ENCODE measurements around the gene TTC24.

Gene TTC24

DNA sequence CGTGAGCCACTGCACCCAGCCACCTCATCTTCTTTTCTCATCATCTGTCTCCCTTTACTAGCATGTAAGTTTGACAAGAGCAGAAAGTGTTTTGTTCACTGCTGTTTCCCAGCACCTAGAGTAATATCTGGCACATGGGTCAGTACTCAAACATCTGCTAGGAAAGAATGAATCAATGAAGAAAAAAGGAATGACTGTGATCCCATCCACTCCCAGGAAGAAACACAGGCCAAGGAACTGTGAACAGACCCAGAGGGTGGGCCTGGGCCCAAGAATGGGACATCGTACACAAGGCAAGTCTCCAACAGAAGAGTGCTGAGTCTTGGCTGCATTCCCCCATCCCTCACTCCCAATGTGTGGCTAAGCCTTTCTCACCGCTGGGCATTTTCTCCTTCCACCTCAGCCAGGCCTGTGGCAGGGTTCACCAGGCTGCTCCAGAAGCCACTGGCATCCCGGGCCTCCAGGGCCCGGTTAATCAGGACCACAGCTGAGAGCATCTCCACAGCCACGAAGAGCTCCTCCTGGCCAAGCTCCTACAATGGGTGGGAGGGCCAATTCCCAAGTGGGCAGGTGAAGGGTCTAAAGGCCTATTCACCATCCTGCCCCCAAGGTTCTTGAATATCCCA, 25.6 kb upstream of the TTC24 start:
- no peak for DNase-seq

DNA sequence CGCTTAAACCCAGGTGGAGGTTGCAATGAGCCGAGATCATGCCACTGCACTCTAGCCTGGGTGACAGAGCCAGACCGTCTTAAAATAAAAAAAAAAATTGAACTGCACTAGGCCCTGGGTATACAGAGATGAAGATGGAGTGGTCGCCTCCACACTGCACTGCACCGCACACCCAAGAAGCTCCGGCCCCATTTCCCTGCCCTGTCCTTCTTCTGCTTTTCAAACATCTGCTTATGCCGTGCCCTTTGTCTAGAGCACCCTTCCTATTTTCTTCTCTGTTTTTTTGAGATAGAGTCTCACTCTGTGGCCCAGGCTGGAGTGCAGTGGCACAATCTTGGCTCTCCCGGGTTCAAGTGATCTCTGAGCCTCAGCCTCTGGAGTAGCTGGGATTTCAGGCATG, 24.6 kb upstream of the TTC24 start:
- DNase-seq, result no peak

DNA sequence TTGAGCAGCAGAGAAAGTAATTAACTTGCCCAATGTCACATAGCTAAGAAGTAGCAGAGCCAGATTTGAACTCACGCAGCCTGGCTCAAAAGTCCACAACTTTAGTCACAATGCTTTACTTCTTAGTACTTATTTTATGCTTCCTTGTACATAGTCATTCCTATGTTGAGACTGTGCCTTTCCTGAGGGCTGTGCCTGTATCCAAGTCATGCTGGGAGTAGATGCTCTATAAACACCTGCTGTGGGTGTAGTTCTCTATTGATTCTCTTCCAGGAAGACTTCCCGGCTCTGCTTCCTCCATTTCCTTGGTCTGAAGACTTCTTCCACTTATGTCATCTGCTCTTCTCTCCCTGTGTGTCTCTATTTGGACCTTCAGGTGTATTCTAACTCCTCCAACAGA, 23.8 kb upstream of the TTC24 start:
- no peak for DNase-seq

DNA sequence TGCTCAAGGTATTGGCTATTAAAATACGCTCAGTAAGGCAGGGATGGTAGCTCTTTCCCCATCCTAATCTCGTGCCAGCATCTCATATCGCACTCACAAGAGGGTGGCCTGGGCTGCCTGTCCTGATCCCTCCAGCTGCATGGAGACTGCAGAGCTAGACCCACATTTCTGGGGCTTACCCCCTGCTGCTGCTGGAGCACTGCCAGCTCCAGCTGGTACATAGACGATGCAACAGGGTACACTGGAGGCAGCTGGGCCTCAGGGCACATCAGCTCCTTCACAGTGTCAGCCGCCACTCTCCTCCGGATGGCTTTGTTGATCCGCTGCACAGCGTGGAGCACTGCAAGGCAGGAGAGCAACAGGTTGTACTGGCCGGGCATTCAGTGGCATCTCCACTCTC, 23.2 kb upstream of the TTC24 start:
- DNase-seq, result no peak

DNA sequence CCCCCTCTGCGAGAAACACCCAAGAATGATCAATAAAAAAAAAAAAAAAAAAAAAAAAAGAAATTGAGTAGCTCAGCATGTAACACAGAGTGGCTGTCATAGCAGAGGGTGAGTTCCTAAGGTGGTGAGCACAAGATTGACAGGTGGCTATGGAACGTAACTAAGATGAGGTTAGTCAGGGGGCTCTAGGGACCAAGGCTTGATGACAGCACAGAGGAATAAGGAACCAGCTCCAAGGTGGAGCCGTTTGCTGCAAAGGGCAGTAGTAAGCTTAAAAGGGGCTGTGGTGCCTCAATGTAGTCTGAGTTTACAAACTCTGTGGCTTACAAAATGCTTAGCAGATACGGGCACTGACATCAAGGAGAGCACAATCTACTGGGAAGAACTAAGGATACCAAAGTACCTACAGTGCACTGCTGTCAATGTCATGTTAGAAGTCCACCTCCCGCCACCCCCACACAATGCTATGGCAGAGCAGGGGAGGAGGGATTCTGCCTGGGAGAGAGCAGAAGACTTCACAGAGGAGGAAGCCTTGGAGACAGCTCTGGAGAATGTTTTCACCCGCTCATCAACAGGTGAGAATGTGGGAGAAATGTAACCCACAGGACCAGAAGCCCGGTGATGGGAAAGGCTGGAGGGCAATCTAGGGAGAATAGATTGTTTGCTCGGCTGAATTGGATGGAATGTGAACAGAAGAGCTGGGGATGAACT, 20.3 kb upstream of the TTC24 start:
- DNase-seq, result no peak

DNA sequence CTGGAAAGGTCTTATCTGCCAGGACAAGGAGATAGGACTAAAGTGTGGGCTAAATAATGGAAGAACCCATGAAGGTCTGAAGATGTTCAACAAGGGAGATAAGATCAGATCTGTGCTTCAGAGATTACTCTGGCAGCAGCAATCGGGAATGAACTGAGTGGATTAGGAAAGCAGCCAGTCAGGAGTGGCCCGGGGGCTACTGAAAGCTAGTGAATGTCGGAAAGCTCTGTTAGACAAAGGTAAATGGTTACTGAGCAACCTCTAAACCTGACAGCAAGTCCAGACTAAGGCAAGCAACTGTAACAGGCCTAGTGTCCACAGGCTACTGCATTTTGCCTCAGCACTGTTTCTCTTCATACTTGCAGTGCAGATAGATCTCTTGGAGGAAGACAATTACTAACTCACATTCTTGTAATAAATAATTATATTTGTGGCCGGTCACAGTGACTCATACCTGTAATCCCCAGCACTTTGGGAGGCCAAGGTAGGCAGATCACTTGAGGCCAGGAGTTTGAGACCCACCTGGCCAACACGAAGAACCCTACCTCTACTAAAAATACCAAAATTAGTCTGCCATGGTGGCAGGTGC, 19.6 kb upstream of the TTC24 start:
- DNase-seq, result no peak

DNA sequence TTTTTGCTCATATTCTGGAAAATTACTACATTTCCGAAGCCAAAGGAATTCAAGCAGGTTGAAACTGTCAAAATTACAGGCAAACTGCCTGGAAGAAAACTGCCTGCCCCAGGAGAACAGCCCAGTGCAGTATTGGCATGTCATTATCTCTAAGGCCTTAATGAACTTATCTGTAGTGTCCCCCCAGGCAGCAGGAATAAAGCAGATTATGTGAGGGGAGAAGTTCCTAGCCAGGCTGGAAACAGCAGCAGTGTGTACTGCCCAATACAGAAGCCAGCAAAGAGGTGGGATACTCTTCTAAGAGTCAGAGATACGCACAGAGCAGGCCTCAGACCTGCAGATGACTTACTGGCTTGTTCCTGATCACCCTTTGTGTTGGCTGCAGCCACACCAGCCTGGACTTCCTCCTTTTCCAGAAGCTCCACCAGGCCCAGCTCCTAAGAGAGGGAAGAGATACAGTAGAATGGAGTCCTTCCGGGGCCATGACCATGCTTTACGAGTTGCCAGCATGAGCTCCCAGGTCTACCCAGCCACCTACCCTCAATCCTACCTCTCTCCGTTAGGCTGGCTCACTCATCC, 18.8 kb upstream of the TTC24 start:
- no peak for DNase-seq

DNA sequence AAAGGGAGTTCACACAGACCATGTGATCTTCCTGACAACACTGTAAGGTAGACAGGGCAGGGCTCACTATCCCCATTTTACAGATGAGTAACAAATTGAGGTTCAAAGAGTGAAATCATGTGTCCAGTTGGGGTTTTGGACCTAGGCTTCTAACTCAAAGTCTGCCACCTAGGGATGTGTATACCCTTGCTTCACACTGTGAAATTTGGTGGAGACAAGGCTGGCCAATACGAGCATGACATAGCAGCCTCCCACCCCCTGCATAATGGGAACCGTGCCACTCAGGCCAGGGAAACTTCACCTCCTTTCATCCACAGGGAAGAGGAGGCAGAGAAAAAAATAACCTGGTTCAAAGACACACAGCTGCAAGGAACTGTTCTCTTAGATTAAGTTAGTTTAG, 14.0 kb upstream of the TTC24 start:
- DNase-seq, result no peak

DNA sequence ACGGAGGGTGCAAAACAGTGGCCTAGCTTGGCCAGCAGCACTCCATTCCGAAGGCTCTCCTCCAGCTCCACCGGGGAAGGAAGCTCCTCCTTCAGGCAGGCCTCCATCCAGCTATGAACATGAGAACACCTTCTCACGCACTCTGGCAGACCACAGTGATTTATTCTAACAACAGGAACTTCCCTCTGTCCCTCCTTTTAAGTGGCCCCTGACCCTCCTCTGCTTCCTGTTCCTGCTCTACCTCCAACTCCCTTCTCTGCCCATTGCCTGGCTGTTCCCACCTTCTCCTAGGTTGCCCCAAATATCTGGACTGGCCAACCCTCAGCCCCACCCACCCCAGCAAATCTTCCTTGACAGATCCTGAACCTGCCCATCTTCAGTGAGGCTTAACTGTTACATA, 13.1 kb upstream of the TTC24 start:
- no peak for DNase-seq

DNA sequence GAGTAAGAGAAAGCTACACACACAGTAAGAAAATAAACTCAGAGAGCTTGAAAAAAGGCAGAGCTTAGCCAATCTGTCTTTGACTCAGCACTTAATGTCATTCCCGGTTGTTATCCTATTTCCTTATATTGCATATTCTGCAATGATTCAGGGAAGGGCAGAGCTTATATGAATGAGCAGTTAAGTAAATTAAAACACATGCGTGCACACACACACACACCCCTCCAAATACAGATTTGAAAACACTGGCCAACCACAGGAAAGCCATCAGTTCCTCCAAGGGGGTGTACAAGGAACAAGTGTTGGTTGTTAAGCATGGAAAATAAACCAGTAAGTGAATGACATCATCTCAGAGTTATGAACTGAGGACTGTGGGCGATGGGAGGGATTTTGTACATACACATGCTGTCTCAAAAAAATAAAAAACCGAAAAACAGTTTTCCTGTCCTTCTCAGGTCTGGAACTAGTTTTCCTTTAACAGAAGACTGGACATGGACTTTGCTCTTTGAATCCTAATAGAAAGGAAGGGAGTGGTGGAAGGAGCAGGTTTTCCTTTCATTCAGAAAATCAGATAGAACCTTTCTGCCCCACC, 8.2 kb upstream of the TTC24 start:
- DNase-seq, result no peak

DNA sequence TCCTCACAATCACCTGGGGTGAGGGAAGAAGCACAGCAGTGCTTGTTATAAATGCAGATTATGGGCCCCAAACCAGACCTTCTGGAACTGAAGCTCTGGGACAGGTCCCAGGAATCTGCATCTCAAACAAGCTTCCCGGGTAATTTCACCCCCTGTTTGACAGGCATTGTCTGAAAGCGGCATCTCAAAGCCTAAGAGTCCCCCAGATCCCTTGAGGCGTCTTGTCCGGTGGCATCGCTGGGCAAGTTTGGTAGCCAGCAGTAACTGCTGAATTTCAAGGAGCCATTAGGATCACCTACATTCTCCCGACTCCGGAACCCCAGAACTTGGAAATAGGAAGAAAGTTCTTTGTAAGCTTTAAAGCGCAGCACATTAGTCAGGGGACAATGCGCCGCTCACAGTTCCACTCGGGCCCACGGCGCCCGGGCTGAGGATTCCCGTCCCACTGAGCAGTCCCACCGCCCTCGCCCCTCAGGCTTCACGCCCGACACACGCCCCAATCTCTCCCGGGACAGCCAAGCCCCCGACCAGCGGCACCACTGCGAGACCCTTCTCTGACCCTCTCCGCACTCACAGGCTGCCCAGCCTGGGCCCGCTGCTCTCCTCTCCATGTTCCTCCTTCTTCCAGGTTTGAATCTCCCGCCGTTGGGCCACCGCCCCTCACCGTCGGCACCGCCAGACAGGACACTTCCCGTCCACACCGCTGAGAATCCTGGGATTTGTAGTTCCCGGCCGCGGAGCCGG, 7.4 kb upstream of the TTC24 start, which contains the start of gene IQGAP3:
TSS of gene IQGAP3 (minus strand) at position 647 of the 744 bp plus-strand sequence. CDS start at position 611, 36 bp downstream.
- DNase-seq, result peak in 54 of 58 donors; percentile 12 to 83 (median 58)

DNA sequence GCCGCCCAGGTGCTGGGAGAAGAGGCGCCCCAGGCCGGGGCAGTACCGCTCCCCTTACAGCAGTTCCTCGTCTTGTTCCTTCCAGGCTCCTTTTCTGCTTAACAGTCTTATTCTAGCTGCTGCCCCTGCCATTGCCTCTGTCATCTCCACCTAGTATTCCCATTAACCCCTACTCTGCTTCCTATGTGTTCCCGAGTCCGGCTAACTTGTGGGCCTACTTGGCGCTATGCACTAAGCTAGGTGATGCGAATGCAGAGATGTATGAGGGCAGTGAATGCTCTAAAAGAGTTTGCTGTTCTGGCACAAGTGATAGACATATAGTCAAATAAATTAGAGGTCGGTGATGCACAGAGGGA, 6.9 kb upstream of the TTC24 start:
- peak in 2 of 58 donors; percentile 23 to 26 for DNase-seq

DNA sequence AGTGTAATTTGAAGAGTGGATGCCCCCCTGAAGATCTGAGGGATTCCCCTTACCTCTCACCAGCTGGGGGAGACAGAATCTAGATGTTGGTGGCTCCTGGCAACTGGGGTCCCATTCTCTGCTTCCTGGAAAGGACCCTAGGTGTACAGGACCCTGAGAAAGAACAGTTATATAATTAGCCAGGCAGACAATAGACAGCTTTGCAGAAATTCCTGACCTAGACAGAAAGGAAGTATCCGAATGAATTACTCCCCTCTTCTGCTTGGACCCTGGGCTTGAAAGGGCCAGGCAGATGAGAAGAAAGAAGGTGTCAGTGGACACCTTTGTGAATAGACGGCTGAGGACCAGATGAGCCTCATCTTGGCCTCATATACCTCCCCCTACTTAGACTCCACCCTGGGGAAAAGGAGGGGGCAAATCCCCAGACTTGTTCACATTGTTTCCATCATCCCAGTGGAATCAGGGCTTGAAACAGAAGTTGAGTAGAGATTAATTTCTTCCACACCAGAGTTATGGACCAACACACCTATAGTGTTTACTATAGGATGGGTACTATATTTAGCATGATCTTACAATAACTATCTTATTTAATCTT, 5.4 kb upstream of the TTC24 start:
- no peak for DNase-seq

DNA sequence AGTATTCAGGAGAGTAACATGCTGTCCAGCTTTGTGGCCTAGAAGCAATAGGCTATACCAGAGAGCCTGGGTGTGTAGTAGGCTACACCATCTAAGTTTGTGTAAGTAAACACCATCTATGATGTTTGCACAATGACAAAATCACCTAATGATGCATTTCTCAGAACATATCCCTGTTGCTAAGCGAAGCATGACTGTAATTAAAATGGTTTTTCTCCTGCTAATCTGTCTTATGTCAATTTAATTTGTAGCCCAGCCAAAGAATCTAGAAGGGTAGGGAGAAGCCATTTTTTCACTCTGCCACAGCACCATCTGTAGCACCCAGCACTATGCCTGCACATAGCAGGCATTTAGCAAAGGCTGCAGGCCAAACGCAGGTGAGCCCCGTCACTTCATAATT, 2.0 kb upstream of the TTC24 start:
- DNase-seq, result no peak

DNA sequence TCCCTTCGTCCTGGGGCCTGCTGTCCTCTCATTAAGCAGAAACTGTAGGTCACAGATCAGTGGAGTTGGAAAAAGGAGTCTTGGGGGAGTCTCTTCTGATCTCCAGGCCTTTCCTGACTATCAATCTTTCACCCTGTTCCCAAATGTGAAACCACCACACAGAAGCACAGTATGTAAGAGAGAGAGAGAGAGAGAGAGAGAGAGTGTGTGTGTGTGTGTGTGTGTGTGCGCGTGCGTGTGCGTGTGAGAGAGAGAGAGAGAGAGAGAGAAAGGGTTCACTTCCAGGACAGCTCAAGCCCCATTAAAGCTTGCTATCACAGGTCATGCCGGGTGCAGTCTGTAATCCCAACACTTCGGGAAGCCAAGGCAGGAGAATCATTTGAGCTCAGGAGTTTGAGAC, 1.5 kb upstream of the TTC24 start:
- no peak for DNase-seq

DNA sequence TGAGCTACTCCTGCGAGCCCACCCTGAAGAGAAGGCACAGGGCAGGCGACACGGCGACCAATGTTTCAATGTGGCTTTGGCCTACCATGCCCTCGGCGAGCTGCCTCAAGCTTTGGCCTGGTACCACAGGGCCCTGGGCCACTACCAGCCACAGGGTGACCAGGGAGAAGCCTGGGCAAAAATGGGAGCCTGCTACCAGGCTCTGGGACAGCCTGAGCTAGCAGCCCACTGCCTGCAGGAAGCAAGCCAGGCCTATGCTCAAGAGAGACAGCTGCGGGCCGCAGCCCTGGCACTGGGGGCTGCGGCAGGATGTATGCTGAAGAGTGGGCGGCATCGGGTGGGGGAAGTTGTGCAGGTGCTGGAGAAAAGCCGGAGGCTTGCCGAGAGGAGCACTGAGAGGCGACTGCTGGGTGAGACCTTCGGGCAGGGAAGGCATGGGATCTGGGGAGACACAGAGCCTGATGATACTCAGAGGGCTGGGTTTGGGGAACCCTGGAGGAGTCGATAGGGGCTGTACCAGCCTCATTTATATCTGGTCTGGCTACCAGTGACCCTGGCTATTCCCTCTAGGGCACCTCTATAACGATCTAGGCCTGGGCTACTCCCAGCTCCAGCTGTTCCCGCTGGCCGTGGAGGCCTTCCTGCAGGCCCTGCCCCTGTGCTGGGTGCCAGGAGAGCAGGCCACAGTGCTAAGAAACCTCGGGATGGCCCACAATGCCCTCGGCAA, 2.3 kb downstream of the TTC24 start:
- no peak for DNase-seq

DNA sequence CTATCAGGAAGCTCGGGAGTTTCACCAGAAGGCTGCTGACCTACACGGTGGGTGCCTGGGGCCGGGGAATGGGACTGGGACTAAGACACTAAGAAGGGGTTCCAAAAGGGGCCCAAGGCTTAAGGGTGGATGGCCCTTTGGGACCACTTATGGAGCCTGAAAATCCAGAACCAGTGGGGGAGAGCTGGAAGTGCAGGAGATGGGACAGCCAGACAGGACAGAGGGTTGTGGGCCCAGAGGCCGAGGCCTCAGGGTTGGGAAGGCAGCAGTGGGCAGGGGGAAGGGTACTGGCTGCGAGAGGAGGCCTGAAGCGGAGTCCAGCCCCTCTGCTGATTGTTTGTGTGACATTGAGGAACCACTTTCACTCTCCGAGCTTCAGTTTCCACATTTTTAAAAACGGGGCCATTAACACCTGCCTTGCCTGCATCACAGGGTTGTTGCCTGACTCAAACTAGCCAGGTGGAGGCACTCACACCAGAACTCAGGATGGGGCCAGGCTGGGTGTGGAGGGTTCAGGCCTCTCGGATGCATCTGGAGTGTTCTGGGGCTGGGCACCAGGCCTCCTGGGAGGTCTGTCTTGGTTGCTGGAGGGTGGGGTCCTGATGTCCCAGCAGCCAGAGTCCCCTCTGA, 3.0 kb downstream of the TTC24 start:
- no peak for DNase-seq

DNA sequence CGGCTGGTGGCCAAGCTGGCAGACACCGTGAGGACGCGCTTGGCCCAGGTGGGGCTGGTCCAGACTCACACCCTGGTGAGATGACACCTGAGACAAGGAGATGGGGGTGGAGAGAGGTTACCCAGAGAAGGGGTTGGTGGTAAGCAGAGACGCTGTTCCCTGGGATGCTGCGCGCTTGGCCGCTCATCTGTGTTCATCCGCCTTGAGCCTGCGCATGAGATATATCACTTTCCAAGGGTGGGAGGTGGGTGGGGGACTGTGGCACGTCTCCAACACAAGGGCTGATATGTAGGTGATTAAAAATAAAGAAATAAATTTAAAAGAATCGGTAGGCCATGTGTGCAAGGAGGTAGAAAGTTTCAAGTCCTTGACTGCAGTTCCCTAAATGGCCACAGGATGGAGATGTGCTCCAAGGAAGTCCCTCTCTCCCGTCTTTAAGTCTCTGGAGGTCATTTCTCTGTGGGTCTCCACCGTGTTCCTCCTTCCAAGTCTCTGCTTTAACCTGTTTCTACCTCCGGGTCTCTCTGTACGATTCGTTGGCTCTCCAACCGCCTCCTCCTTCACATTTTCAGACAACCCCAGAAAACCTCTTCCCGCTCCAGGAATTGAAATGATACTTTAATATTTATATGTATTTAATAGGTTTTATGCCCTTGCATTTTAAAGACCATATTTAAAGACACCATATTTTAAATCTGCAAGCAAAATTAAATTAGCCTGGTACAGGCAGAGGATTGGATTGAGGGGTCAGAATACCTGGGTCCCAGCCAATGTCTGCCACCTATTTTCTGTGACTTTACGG, 4.5 kb downstream of the TTC24 start:
- peak in 48 of 58 donors; percentile 4 to 79 (median 41) for DNase-seq

DNA sequence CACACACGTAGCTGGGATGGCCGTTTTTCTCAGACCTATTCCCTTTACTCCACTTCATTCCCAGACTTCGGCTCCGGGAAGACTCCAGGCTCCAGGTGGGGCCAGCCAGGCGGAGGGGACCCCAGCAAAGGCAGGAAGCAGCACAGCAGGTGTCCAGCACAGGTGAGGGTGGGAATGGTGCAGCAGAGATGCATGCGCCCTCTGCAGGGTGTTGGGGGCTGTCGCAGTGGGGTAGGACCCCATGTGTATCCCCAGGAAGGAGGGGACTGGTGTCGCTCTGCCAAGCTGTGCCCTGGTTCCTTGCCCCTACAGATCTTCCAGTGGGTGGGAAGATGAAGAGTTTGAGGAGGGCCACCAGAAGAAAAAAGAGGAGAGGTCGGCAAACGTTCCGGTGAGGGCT, 5.3 kb downstream of the TTC24 start:
- DNase-seq, result no peak
